AG10803 (cell line): ENCODE results near the gene SLCO2A1.
A peak's percentile ranks its signal among the peaks of the same experiment; 100 is the strongest.

Source experiments
- DNase-seq: peaks from one replicate; pipeline ENCODE4 v3.0.0; 2010; ENCODE audit warnings: low read depth
- H3K4me3 ChIP-seq: 2 replicates; pipeline ENCODE4 v1.5.1; 2011; ENCODE audit warnings: mild to moderate bottlenecking, low read length, control low read depth
- CTCF ChIP-seq: conservative IDR thresholded peaks from 2 replicates; pipeline ENCODE4 v1.5.1; 2011; ENCODE audit warnings: mild to moderate bottlenecking, low read length, control low read depth, inconsistent platforms

The SLCO2A1 gene

DNA sequence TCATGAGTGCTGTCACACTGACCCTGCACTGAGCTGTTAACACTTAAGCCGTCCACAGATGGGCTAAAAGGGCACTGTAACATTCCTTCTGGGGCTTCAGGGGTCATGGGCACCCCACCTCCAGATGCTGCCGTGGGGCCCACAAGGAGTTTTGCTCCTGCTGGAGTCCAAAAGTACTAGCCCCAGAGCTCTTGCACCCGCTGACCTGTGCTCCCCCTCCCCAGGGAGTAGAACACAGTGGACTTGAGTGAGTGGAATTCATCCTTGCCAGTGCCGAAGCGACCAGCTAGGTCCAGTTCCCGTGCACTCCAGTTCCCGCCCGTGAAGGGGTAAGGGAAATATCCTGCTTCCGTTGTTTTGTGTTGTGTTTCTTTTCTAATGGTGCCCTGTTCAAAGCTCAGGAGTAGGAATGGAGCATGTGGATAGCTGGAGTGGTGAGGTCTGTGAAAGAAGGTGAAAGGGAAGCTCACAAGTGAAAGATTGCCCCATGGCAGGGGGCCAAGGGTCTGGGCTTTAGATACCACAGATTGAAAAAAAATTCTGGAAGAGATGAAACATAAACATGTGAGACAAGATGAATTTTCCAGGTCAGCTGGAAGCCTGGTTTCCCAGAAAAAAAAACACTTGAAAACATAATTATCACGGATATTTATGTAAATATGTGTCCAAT lies 36.6 kb downstream of the SLCO2A1 start:
- DNase-seq = no peak
- no peak overlapping the region for H3K4me3 ChIP-seq
- TF ChIP-seq CTCF = no peak

DNA sequence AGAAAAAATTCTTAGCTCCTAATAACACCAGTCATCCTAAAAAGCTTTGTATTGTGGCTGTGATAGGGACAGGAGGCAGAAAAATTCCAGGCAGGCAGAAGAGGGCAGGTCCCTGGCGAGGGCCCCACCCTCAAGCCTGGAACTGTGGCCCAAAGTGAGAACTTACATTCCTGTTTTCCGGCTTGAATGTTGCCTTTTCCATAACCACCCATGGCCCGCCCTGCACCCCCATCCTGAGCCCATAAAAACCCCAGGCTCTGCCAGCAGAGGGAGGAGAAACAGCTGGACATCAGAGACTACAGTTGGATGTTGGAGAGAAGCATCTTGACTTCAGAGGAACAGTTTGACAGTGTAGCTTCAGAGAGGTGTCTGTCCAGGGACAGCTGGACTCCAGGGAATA lies 37.3 kb downstream of the SLCO2A1 start:
- TF ChIP-seq CTCF = peak; percentile 23; the same call in 1 of the 2 replicates
- no peak overlapping the region for H3K4me3 ChIP-seq
- peak; percentile 16 for DNase-seq

DNA sequence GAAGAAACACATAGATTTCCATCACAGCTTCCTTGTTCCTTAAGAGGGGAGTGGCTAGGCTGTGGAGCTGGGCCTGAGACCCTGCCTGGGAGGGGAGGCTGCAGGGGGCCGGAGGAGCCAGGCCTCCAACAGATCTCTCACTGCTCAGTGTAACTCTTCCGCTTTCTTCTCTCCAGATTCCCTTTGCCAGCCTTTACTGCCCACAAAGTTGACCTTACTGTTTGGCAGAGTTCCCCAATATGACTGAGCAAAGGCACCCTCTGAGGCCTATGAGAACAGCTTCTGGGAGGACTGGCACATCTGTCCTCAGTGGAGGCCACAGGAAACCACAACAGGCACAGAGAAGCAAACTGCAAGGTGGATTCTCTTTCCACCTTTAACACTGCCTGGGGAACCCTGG lies 38.1 kb downstream of the SLCO2A1 start:
- no peak overlapping the region for H3K4me3 ChIP-seq
- no peak for TF ChIP-seq CTCF

DNA sequence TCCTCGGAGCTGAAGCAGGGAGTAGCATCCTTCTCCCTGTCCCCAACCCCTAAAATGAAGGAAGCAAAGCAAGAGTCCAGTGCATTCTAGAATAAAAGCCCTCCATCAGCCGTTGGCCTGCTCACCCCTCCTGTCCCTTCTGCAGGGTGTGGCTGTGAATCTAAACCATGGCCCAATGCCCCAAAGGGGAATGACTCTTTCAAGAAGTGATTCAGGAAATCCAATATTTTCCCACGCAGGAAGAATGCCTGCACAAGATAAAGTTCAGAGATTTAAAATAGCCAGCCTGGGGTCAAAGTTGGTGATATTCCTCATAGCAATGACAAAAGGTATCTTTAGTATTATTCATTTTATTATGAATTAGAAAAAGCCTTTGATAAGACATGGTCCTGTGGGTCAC lies 38.5 kb downstream of the SLCO2A1 start:
- no peak overlapping the region for H3K4me3 ChIP-seq
- no peak for TF ChIP-seq CTCF
- DNase-seq = peak; percentile 18

More for the DNA sequence above, 38.1 kb downstream of the SLCO2A1 start:
- peak; percentile 31 for DNase-seq

GRCh38 chr3:133989936-133990702 lies 39.6 kb downstream of the SLCO2A1 start:
- no peak for TF ChIP-seq CTCF

DNA sequence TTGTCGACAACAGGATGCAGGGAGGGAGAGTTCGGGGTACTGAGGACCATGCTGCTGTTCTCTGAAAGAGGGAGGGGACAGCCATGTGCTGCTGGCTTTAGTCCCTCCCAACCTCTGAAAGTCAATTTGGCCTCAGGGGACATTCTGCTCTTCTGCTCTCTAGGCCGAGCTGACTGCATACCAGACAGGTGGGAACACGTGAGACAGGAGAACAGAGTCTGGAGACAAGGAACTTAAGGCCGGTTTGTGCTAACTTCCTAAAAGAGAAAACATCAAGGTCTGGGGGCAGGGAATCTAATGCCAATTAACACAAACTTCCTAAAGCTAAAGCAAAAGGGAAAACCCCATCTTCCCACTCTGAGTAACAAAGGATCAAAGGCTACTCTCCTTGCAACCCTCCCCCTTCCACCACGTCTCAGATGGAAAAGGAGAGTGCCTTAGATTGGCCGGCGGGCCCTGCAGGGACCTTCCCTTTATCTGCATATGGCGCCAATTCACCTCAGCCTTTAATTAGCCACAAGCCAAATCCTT lies 41.0 kb downstream of the SLCO2A1 start:
- TF ChIP-seq CTCF = no peak
- no peak overlapping the region for H3K4me3 ChIP-seq
- DNase-seq = no peak

More at GRCh38 chr3:133989936-133990702, 39.6 kb downstream of the SLCO2A1 start:
- no peak overlapping the region for H3K4me3 ChIP-seq
- no peak for DNase-seq
